Calu3 (cell line): ENCODE results near the gene NELL1. TPM values are rescaled to one million over a fixed set of nuclear protein-coding genes. Genes with fewer than 3 reads are reported as not detected.

ENCODE experiments used
- BruUV-seq: library from RNA; stranded (reverse); fragments of 400-500 nt; replicated peaks from 2 replicates; lab custom pipeline; 2021; lab: Mats Ljungman, UMichigan
- CTCF ChIA-PET: fragments of 300-600 bp; sonication (Branson Sonifier 250); formaldehyde crosslinking; loops from one replicate; lab custom pipeline; 2022; ENCODE audit warnings: antibody characterized with exemption; lab: Charles Lee
- DNase-seq: peaks from one replicate; pipeline ENCODE4 v3.0.0; 2022
- H3K27ac Mint-ChIP-seq: one replicate; pipeline ENCODE4 v1.8.0; 2022; ENCODE audit warnings: mixed read lengths; ENCODE audit not compliant: unreplicated experiment
- H3K27me3 Mint-ChIP-seq: one replicate; pipeline ENCODE4 v1.8.0; 2022; ENCODE audit warnings: mixed read lengths; ENCODE audit not compliant: unreplicated experiment
- H3K36me3 Mint-ChIP-seq: one replicate; pipeline ENCODE4 v1.8.0; 2022; ENCODE audit warnings: mild to moderate bottlenecking, moderate library complexity, mixed read lengths; ENCODE audit not compliant: insufficient read depth, unreplicated experiment
- H3K4me1 Mint-ChIP-seq: one replicate; pipeline ENCODE4 v1.8.0; 2022; ENCODE audit warnings: mild to moderate bottlenecking, low read depth, mixed read lengths; ENCODE audit not compliant: unreplicated experiment
- H3K4me3 Mint-ChIP-seq: one replicate; pipeline ENCODE4 v1.8.0; 2022; ENCODE audit warnings: mild to moderate bottlenecking, low read depth, moderate library complexity, mixed read lengths; ENCODE audit not compliant: unreplicated experiment
- H3K9me3 Mint-ChIP-seq: one replicate; pipeline ENCODE4 v1.8.0; 2022; ENCODE audit warnings: low read depth, mixed read lengths; ENCODE audit not compliant: unreplicated experiment
- CTCF ChIP-seq: fragments of 200-600 bp; IDR thresholded peaks from one replicate; pipeline ENCODE4 v1.8.0; 2022; ENCODE audit warnings: antibody characterized with exemption; ENCODE audit not compliant: unreplicated experiment
- intact Hi-C: fragments of 100-400 bp; cut with micrococcal nuclease; formaldehyde crosslinking; loops from one replicate; pipeline ENCODE4 v1.10.0; 2022; ENCODE audit not compliant: unreplicated experiment
- total RNA-seq: library from RNA; stranded (reverse); gene quantifications from 2 replicates; pipeline ENCODE4 v1.2.3, GENCODE V29; 2022

The NELL1 gene
- total RNA-seq, 1 experiment from 2014 or later = not detected

GRCh38 chr11:20688761-20689160 lies 19.4 kb downstream of the NELL1 start:
- CTCF ChIA-PET = no interaction called here
- DNase-seq = no peak
- Mint-ChIP-seq H3K27me3 (no peaks in the 10 kb centered on the region), H3K9me3 (peaks cover 7% of the 10 kb centered on the region), H3K27ac (no peak overlapping the region), H3K4me3 (no peak overlapping the region), H3K36me3 (no peaks in the 10 kb centered on the region), H3K4me1 (no peaks in the 10 kb centered on the region)
- intact Hi-C loops = no loop called here
- no peak for TF ChIP-seq CTCF
- no TSS peak for BruUV-seq

- H3K27ac Mint-ChIP-seq = no peak overlapping the region
- DNase-seq = no peak
- H3K27me3 Mint-ChIP-seq = no peaks in the 10 kb centered on the region
- no peaks in the 10 kb centered on the region for H3K36me3 Mint-ChIP-seq
- CTCF ChIA-PET = interaction anchor here (0.7 kb wide), 1 partner anchor 210 kb away, joined by 3 read pairs; no protein-coding TSS in a partner anchor
- no TSS peak for BruUV-seq
- no peaks in the 10 kb centered on the region for H3K4me1 Mint-ChIP-seq
- H3K4me3 Mint-ChIP-seq = no peak overlapping the region
- no peak for TF ChIP-seq CTCF
- peaks cover 11% of the 10 kb centered on the region for H3K9me3 Mint-ChIP-seq
- intact Hi-C loops = no loop called here
Measured at GRCh38 chr11:20707876-20708275, 38.5 kb downstream of the NELL1 start.

- no peaks in the 10 kb centered on the region for H3K4me1 Mint-ChIP-seq
- H3K36me3 Mint-ChIP-seq = no peaks in the 10 kb centered on the region
- no TSS peak for BruUV-seq
- no peaks in the 10 kb centered on the region for H3K27me3 Mint-ChIP-seq
- CTCF ChIA-PET = no interaction called here
- no peak overlapping the region for H3K4me3 Mint-ChIP-seq
- intact Hi-C loops = no loop called here
- TF ChIP-seq CTCF = no peak
- no peak for DNase-seq
- H3K9me3 Mint-ChIP-seq = peaks cover 12% of the 10 kb centered on the region
- no peak overlapping the region for H3K27ac Mint-ChIP-seq
Measured at GRCh38 chr11:20712912-20713311, 43.5 kb downstream of the NELL1 start.

- CTCF ChIA-PET = no interaction called here
- no peaks in the 10 kb centered on the region for H3K4me1 Mint-ChIP-seq
- H3K9me3 Mint-ChIP-seq = peaks cover 9% of the 10 kb centered on the region
- H3K27me3 Mint-ChIP-seq = no peaks in the 10 kb centered on the region
- no peak overlapping the region for H3K27ac Mint-ChIP-seq
- H3K36me3 Mint-ChIP-seq = no peaks in the 10 kb centered on the region
- TF ChIP-seq CTCF = no peak
- H3K4me3 Mint-ChIP-seq = no peak overlapping the region
- BruUV-seq = no TSS peak
- no peak for DNase-seq
- intact Hi-C loops = no loop called here
Measured at GRCh38 chr11:20715464-20715863, 46.1 kb downstream of the NELL1 start.
